ENCODE results near the gene NCAM1. TPM values are rescaled to one million over a fixed set of nuclear protein-coding genes. Genes with fewer than 3 reads are reported as not detected.

The NCAM1 gene
- polyA plus RNA-seq, 1 donor (not counting 4 experiments of a cell fraction or from before 2014, with no cell fraction given) = 0.04 TPM

GRCh38 chr11:113129261-113129992, 168.2 kb downstream of the NCAM1 start:
- Histone ChIP-seq H3K4me3 (ENCODE audit: control insufficient read depth in 2 of 3, extremely low read depth in 1 of 3, insufficient read depth in 2 of 3, low read depth in 1 of 3, low read length in 3 of 3) (no peak overlapping the region), H3K9ac (ENCODE audit: control insufficient read depth, extremely low read depth, insufficient read depth, low read length) (no peak overlapping the region), H3K27me3 (ENCODE audit: control insufficient read depth, extremely low read depth, insufficient read depth, low read length) (no peaks in the 10 kb centered on the region), H3K36me3 (ENCODE audit: control insufficient read depth in 2 of 2, extremely low read depth in 1 of 2, insufficient read depth in 2 of 2, low read length in 2 of 2) (no peaks in the 10 kb centered on the region), H3K9me3 (ENCODE audit: control insufficient read depth, low read depth, low read length) (no peaks in the 10 kb centered on the region), H3K9me1 (ENCODE audit: control insufficient read depth, extremely low read depth, insufficient read depth, low read length) (no peaks in the 10 kb centered on the region), H3K4me2 (ENCODE audit: control insufficient read depth, extremely low read depth, insufficient read depth, low read depth, low read length) (no peak overlapping the region), H4K20me1 (ENCODE audit: control insufficient read depth, extremely low read depth, insufficient read depth, low read length) (no peaks in the 10 kb centered on the region), H2AFZ (ENCODE audit: control insufficient read depth, low read length) (no peak overlapping the region), H3K4me1 (ENCODE audit: control insufficient read depth, extremely low read depth, insufficient read depth, low read length) (peaks cover under 1% of the 10 kb centered on the region), H3K79me2 (ENCODE audit: control insufficient read depth, insufficient read depth, low read length) (no peaks in the 10 kb centered on the region), H3K27ac (ENCODE audit: control insufficient read depth, insufficient read depth, low read length) (no peak overlapping the region)
- FAIRE-seq = no peak
- TF ChIP-seq CTCF (optimal IDR thresholded peaks at IDR 0.05 in 1 of 3, IDR thresholded peaks at IDR 0.05 in 1 of 3, conservative IDR thresholded peaks at IDR 0.05 in 1 of 3; ENCODE audit: extremely low read depth in 1 of 3, insufficient read depth in 2 of 3, low read length in 3 of 3) (no peak), EZH2 (IDR thresholded peaks at IDR 0.05; ENCODE audit: low read length) (no peak)
- dilution Hi-C loops (cut with MboI; ENCODE audit: extremely low pct_ligation_motif_present, low sequenced_read_pairs) = no loop called here
- no peak for DNase-seq (ENCODE audit: low read depth, low spot score)

GRCh38 chr11:113131036-113131775, 170.0 kb downstream of the NCAM1 start:
- dilution Hi-C loops (cut with MboI; ENCODE audit: extremely low pct_ligation_motif_present, low sequenced_read_pairs) = no loop called here
- no peak overlapping the region for H3K4me2 ChIP-seq (ENCODE audit: control insufficient read depth, extremely low read depth, insufficient read depth, low read depth, low read length)
- no peaks in the 10 kb centered on the region for H3K9me1 ChIP-seq (ENCODE audit: control insufficient read depth, extremely low read depth, insufficient read depth, low read length)
- TF ChIP-seq EZH2 (IDR thresholded peaks at IDR 0.05; ENCODE audit: low read length) (no peak), CTCF (optimal IDR thresholded peaks at IDR 0.05 in 1 of 3, IDR thresholded peaks at IDR 0.05 in 1 of 3, conservative IDR thresholded peaks at IDR 0.05 in 1 of 3; ENCODE audit: extremely low read depth in 1 of 3, insufficient read depth in 2 of 3, low read length in 3 of 3) (no peak)
- H3K27ac ChIP-seq (ENCODE audit: control insufficient read depth, insufficient read depth, low read length) = no peak overlapping the region
- no peak overlapping the region for H3K4me3 ChIP-seq (ENCODE audit: control insufficient read depth in 2 of 3, extremely low read depth in 1 of 3, insufficient read depth in 2 of 3, low read depth in 1 of 3, low read length in 3 of 3)
- no peaks in the 10 kb centered on the region for H3K9me3 ChIP-seq (ENCODE audit: control insufficient read depth, low read depth, low read length)
- no peak overlapping the region for H3K9ac ChIP-seq (ENCODE audit: control insufficient read depth, extremely low read depth, insufficient read depth, low read length)
- no peaks in the 10 kb centered on the region for H4K20me1 ChIP-seq (ENCODE audit: control insufficient read depth, extremely low read depth, insufficient read depth, low read length)
- H3K27me3 ChIP-seq (ENCODE audit: control insufficient read depth, extremely low read depth, insufficient read depth, low read length) = no peaks in the 10 kb centered on the region
- DNase-seq (ENCODE audit: low read depth, low spot score) (no peak), FAIRE-seq (no peak)
- H3K79me2 ChIP-seq (ENCODE audit: control insufficient read depth, insufficient read depth, low read length) = no peaks in the 10 kb centered on the region
- H3K36me3 ChIP-seq (ENCODE audit: control insufficient read depth in 2 of 2, extremely low read depth in 1 of 2, insufficient read depth in 2 of 2, low read length in 2 of 2) = no peaks in the 10 kb centered on the region
- H2AFZ ChIP-seq (ENCODE audit: control insufficient read depth, low read length) = no peak overlapping the region
- H3K4me1 ChIP-seq (ENCODE audit: control insufficient read depth, extremely low read depth, insufficient read depth, low read length) = peaks cover 2% of the 10 kb centered on the region
